HepG2 (cell line): ENCODE measurements around the gene SEC24D. TPM values are rescaled to one million over a fixed set of nuclear protein-coding genes. Genes with fewer than 3 reads are reported as not detected.

Source experiments
- GMEB2 ChIP-seq: IDR thresholded peaks from 2 replicates; pipeline ENCODE4 v1.6.1; 2016; ENCODE audit warnings: missing biosample characterization, missing genetic modification reagents, low read depth
- HNF4A ChIP-seq: sonication (generic); formaldehyde crosslinking; IDR thresholded peaks from 2 replicates; pipeline ENCODE4 v1.4.0; 2020; ENCODE audit warnings: missing genetic modification reagents
- KDM1A ChIP-seq: IDR thresholded peaks from 2 replicates; pipeline ENCODE4 v1.6.1; 2016; ENCODE audit warnings: missing compliant biosample characterization
- MED1 ChIP-seq: sonication (generic); formaldehyde crosslinking; IDR thresholded peaks from 2 replicates; pipeline ENCODE4 v1.4.0; 2020; ENCODE audit warnings: missing genetic modification reagents
- MXD4 ChIP-seq: IDR thresholded peaks from 2 replicates; pipeline ENCODE4 v1.6.1; 2016; ENCODE audit warnings: mild to moderate bottlenecking, missing biosample characterization, missing genetic modification reagents
- NFRKB ChIP-seq: fragments of 450-650 bp; IDR thresholded peaks from 2 replicates; pipeline ENCODE4 v1.6.1; 2017
- NR2C2 ChIP-seq: sonication (generic); formaldehyde crosslinking; IDR thresholded peaks from 2 replicates; pipeline ENCODE4 v1.4.0; 2020; ENCODE audit warnings: missing genetic modification reagents, mild to moderate bottlenecking, moderate library complexity, borderline replicate concordance
- PAX8 ChIP-seq: sonication (generic); formaldehyde crosslinking; IDR thresholded peaks from 2 replicates; pipeline ENCODE4 v1.8.0; 2022; ENCODE audit warnings: mild to moderate bottlenecking, missing genetic modification reagents, borderline replicate concordance
- PAXIP1 ChIP-seq: sonication (generic); formaldehyde crosslinking; conservative IDR thresholded peaks from 2 replicates; pipeline ENCODE4 v1.4.0; 2020; ENCODE audit warnings: mild to moderate bottlenecking, missing genetic modification reagents, moderate library complexity
- PBX2 ChIP-seq: IDR thresholded peaks from 2 replicates; pipeline ENCODE4 v1.6.1; 2016; ENCODE audit warnings: control low read depth
- POGZ ChIP-seq: sonication (generic); formaldehyde crosslinking; IDR thresholded peaks from 2 replicates; pipeline ENCODE4 v1.4.0; 2020; ENCODE audit warnings: mild to moderate bottlenecking, missing genetic modification reagents
- SMAD3 ChIP-seq: sonication (generic); formaldehyde crosslinking; IDR thresholded peaks from 2 replicates; pipeline ENCODE4 v1.4.0; 2020; ENCODE audit warnings: missing genetic modification reagents
- TFAP4 ChIP-seq: sonication (generic); IDR thresholded peaks from 2 replicates; pipeline ENCODE4 v1.6.1; 2016; ENCODE audit warnings: low read depth, borderline replicate concordance
- THYN1 ChIP-seq: sonication (generic); formaldehyde crosslinking; IDR thresholded peaks from 2 replicates; pipeline ENCODE4 v1.8.1; 2023; ENCODE audit warnings: low read depth, mild to moderate bottlenecking, moderate library complexity, missing genetic modification reagents, borderline replicate concordance
- XRCC5 ChIP-seq: fragments of 200-400 bp; formaldehyde crosslinking; optimal IDR thresholded peaks from 2 replicates; pipeline ENCODE3; 2017; ENCODE audit warnings: mild to moderate bottlenecking, low read length
- ZBTB26 ChIP-seq: IDR thresholded peaks from 2 replicates; pipeline ENCODE4 v1.6.1; 2016; ENCODE audit warnings: missing compliant biosample characterization, missing genetic modification reagents, borderline replicate concordance
- ZNF549 ChIP-seq: sonication (generic); formaldehyde crosslinking; IDR thresholded peaks from 2 replicates; pipeline ENCODE4 v1.5.0; 2020; ENCODE audit warnings: missing genetic modification reagents
- ZNF652 ChIP-seq: IDR thresholded peaks from 2 replicates; pipeline ENCODE4 v1.6.1; 2016; ENCODE audit warnings: low read depth, borderline replicate concordance
- ZNF672 ChIP-seq: sonication (generic); formaldehyde crosslinking; IDR thresholded peaks from 2 replicates; pipeline ENCODE4 v1.8.1; 2022; ENCODE audit warnings: missing genetic modification reagents
- ZNF777 ChIP-seq: sonication (generic); formaldehyde crosslinking; IDR thresholded peaks from 2 replicates; pipeline ENCODE4 v1.4.0; 2020; ENCODE audit warnings: missing genetic modification reagents
- polyA plus RNA-seq, 8 experiments: library from polyadenylated mRNA; depleted of rRNA in 3 of 8; stranded (reverse) in 7 of 8; unstranded in 1 of 8; fragments of >200 nt; fragmentation: Illumina TruSeq in 4 of 8; extraction: Trizol in 4 of 8; gene quantifications; 2 replicates each; pipeline versions ENCODE4 v1.2.1 to v1.2.3, GENCODE V29; 2011 to 2016; ENCODE audit warnings: low read depth in 4 of 8, missing spikeins in 1 of 8, mixed read lengths in 1 of 8; ENCODE audit not compliant: insufficient read depth in 1 of 8
- total RNA-seq, 5 experiments: library from RNA; depleted of rRNA; stranded (reverse); fragments of >200 nt; fragmentation: Illumina TruSeq; extraction: Trizol; gene quantifications; 2 replicates each; pipeline ENCODE4 v1.2.3, GENCODE V29; 2016; ENCODE audit warnings: low read depth in 1 of 5

The SEC24D gene
- total and polyA plus RNA-seq, 2 of the 13 experiments (the other 11 are each of a cell fraction or from before 2014, with no cell fraction given) = 30.0 to 51.1 TPM

- TF ChIP-seq ZNF652 (CRISPR knock-in tag) (no peak), PAX8 (no peak), ZNF672 (no peak), HNF4A (CRISPR knock-in tag) (peak; percentile 51), TFAP4 (no peak), PAXIP1 (CRISPR knock-in tag) (peak; percentile 46; the same call in 1 of the 2 replicates), MED1 (CRISPR knock-in tag) (no peak), ZNF549 (CRISPR knock-in tag) (no peak), NR2C2 (CRISPR knock-in tag) (no peak), PBX2 (no peak), SMAD3 (CRISPR knock-in tag) (no peak), ZNF777 (no peak), NFRKB (no peak), XRCC5 (no peak), MXD4 (CRISPR knock-in tag) (no peak), ZBTB26 (no peak), GMEB2 (no peak), POGZ (CRISPR knock-in tag) (no peak), KDM1A (CRISPR knock-in tag) (no peak), THYN1 (CRISPR knock-in tag) (no peak)
Observed at GRCh38 chr4:118729287-118730286, 106.3 kb downstream of the SEC24D start (continued).
